Smooth muscle cell (in vitro differentiated cells): ENCODE measurements around the gene TUBGCP5. TPM values are rescaled to one million over a fixed set of nuclear protein-coding genes. Genes with fewer than 3 reads are reported as not detected.
"Not testable (repeated sequence)": the region's sequence is repeated elsewhere in the genome, so short reads cannot be mapped to it uniquely, and the experiment has no call there.

ENCODE experiments used
- DNase-seq: peaks from one replicate; lab custom pipeline; 2025; ENCODE audit not compliant: unreplicated experiment; lab: John Stamatoyannopoulos, UW
- H2AFZ ChIP-seq: fragments of 200-600 bp; sonication (generic); 2 replicates; pipeline ENCODE4 v1.6.0; 2016; ENCODE audit warnings: antibody characterized with exemption, low read depth, mild to moderate bottlenecking
- H3F3A ChIP-seq: fragments of 200-600 bp; sonication (generic); 2 replicates; pipeline ENCODE4 v1.6.0; 2017; ENCODE audit warnings: antibody characterized with exemption, low read depth
- H3K27ac ChIP-seq: fragments of 200-600 bp; sonication (generic); 2 replicates; pipeline ENCODE4 v1.5.1; 2016; ENCODE audit warnings: low read depth, mild to moderate bottlenecking
- H3K27me3 ChIP-seq: fragments of 200-600 bp; sonication (generic); 2 replicates; pipeline ENCODE4 v1.6.1; 2016; ENCODE audit warnings: low read depth, mild to moderate bottlenecking
- H3K36me3 ChIP-seq: fragments of 200-600 bp; sonication (generic); 2 replicates; pipeline ENCODE4 v1.5.1; 2016; ENCODE audit warnings: low read depth
- H3K4me1 ChIP-seq: fragments of 200-600 bp; sonication (generic); 2 replicates; pipeline ENCODE4 v1.5.1; 2016; ENCODE audit warnings: low read depth
- H3K4me2 ChIP-seq: fragments of 200-600 bp; sonication (generic); 2 replicates; pipeline ENCODE4 v1.6.0; 2016; ENCODE audit warnings: mild to moderate bottlenecking
- H3K4me3 ChIP-seq: fragments of 200-600 bp; sonication (generic); 2 replicates; pipeline ENCODE4 v1.5.1; 2016; ENCODE audit warnings: mild to moderate bottlenecking
- H3K79me2 ChIP-seq: fragments of 200-600 bp; sonication (generic); 2 replicates; pipeline ENCODE4 v1.6.0; 2016; ENCODE audit warnings: low read depth, mild to moderate bottlenecking
- H3K9ac ChIP-seq: fragments of 200-600 bp; sonication (generic); 2 replicates; pipeline ENCODE4 v1.6.0; 2016; ENCODE audit warnings: low read depth
- H3K9me3 ChIP-seq: fragments of 200-600 bp; sonication (generic); replicated peaks from 2 replicates; pipeline ENCODE4 v1.5.1; 2016; ENCODE audit warnings: low read depth
- H4K20me1 ChIP-seq: fragments of 200-600 bp; sonication (generic); 2 replicates; pipeline ENCODE4 v1.6.0; 2016; ENCODE audit warnings: low read depth
- WGBS: methylation state at CpG from one replicate; pipeline ENCODE4 v1.1.7; 2016; ENCODE audit warnings: low lambda C conversion rate; 5-methylcytosine and 5-hydroxymethylcytosine counted together
- polyA plus RNA-seq: library from polyadenylated mRNA; unstranded; fragments of >200 nt; fragmentation: Nextera tagmentation; extraction: Ambion mirVana; gene quantifications from 2 replicates; pipeline ENCODE4 v1.2.1, GENCODE V29; 2016
- total RNA-seq: library from RNA; depleted of rRNA; stranded (reverse); fragments of >200 nt; gene quantifications from 2 replicates; pipeline ENCODE4 v1.2.3, GENCODE V29; 2014
- TF ChIP-seq, protein P1 (sequence below): fragments of 200-600 bp; sonication (generic); IDR thresholded peaks from 2 replicates; pipeline ENCODE4 v1.5.1; 2017; ENCODE audit warnings: borderline replicate concordance, mild to moderate bottlenecking, antibody characterized with exemption; ENCODE audit not compliant: insufficient read depth, poor library complexity, severe bottlenecking

TUBGCP5 gene
- total and polyA plus RNA-seq, 2 experiments from 2014 or later = 7.9 to 13.9 TPM

DNA sequence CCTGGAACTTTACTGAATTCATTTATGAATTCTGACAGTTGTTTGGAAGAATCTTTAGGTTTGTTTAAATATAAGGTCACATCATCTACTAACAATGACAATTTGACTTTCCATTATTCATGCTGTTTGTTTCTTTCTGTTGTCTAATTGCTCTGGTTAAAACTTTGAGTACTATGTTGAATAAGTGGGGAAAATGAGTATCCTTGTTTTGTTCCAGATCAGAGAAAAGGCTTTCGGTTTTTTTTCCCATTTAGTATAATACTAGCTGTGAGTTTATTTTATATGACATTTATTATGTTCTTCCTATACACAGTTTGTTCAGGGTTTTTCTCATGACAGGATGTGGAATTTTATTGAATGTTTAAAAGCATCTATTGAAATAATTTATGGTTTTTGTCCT, 11.3 kb upstream of the TUBGCP5 start:
- Histone ChIP-seq H3K4me2 (no peak overlapping the region), H3K27me3 (no peaks in the 10 kb centered on the region), H3F3A (no peaks in the 10 kb centered on the region), H3K27ac (no peak overlapping the region), H3K36me3 (no peaks in the 10 kb centered on the region), H3K9ac (no peak overlapping the region), H3K9me3 (no peaks in the 10 kb centered on the region), H3K79me2 (no peaks in the 10 kb centered on the region), H3K4me1 (no peaks in the 10 kb centered on the region), H2AFZ (no peak overlapping the region), H4K20me1 (no peaks in the 10 kb centered on the region), H3K4me3 (no peak overlapping the region)
- 93% methylated on average over 1 of the region's 1 CpG for WGBS
- no peak for DNase-seq
- TF ChIP-seq, protein P1, sequence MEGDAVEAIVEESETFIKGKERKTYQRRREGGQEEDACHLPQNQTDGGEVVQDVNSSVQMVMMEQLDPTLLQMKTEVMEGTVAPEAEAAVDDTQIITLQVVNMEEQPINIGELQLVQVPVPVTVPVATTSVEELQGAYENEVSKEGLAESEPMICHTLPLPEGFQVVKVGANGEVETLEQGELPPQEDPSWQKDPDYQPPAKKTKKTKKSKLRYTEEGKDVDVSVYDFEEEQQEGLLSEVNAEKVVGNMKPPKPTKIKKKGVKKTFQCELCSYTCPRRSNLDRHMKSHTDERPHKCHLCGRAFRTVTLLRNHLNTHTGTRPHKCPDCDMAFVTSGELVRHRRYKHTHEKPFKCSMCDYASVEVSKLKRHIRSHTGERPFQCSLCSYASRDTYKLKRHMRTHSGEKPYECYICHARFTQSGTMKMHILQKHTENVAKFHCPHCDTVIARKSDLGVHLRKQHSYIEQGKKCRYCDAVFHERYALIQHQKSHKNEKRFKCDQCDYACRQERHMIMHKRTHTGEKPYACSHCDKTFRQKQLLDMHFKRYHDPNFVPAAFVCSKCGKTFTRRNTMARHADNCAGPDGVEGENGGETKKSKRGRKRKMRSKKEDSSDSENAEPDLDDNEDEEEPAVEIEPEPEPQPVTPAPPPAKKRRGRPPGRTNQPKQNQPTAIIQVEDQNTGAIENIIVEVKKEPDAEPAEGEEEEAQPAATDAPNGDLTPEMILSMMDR = no peak

DNA sequence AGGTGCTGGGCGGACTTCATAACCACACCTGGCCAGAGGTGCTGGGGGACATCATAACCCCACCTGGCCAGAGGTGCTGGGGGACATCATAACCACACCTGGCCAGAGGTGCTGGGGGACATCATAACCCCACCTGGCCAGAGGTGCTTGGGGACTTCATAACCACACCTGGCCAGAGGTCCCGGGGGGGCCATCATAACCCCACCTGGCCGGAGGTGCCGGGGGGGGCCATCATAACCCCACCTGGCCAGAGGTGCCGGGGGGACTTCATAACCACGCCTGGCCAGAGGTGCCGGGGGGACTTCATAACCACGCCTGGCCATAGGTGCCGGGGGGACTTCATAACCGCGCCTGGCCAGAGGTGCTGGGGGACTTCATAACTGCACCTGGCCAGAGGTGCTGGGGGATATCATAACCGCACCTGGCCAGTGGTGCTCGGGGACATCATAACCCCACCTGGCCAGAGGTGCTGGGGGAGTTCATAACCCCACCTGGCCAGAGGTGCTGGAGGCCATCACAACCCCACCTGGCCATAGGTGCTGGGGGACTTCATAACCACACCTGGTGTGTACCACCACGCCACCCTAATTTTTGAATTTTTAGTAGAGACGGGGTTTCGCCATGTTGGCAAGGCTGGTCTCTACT, 10.7 kb upstream of the TUBGCP5 start:
- H3K36me3 ChIP-seq = no peaks in the 10 kb centered on the region
- H3K27me3 ChIP-seq = no peaks in the 10 kb centered on the region
- H3K9ac ChIP-seq = no peak overlapping the region
- TF ChIP-seq, protein P1 = no peak
- H3K4me2 ChIP-seq = no peak overlapping the region
- no peaks in the 10 kb centered on the region for H3K4me1 ChIP-seq
- no peak overlapping the region for H2AFZ ChIP-seq
- no peak for DNase-seq
- H3K79me2 ChIP-seq = no peaks in the 10 kb centered on the region
- H4K20me1 ChIP-seq = no peaks in the 10 kb centered on the region
- no peak overlapping the region for H3K27ac ChIP-seq
- H3F3A ChIP-seq = no peaks in the 10 kb centered on the region
- H3K4me3 ChIP-seq = no peak overlapping the region
- no peaks in the 10 kb centered on the region for H3K9me3 ChIP-seq
- WGBS = 93% methylated on average over 16 of the region's 16 CpGs

DNA sequence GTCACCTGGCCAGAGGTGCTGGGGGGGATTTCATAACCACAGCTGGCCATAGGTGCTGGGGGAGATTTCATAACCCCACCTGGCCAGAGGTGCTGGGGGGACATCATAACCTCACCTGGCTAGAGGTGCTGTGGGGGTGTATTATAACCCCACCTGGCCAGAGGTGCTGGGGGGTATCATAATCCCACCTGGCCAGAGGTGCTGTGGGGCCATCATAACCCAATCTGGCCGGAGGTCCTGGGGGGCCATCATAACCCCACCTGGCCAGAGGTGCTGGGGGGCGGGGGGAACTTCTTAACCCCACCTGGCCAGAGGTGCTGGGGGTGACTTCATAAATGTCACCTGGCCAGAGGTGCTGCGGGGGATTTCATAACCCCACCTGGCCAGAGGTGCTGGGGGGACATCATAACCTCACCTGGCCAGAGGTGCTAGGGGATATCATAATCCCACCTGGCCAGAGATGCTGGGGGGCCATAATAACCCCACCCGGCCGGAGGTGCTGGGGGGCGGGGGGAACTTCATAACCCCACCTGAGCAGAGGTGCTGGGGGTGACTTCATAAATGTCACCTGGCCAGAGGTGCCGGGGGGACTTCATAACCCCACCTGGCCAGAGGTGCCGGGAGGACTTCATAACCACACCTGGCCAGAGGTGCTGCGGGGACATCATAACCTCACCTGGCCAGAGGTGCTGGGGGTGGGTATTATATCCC, 9.4 kb upstream of the TUBGCP5 start:
- not testable (repeated sequence) for H2AFZ ChIP-seq

DNA sequence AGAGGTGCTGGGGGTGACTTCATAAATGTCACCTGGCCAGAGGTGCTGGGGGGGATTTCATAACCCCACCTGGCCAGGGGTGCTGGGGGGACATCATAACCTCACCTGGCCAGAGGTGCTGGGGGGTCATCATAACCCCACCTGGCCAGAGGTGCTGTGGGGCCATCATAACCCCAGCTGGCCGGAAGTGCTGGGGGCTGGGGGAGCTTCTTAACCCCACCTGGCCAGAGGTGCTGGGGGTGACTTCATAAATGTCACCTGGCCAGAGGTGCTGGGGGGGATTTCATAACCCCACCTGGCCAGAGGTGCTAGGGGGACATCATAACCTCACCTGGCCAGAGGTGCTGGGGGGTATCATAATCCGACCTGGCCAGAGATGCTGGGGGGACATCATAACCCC, 4.6 kb upstream of the TUBGCP5 start:
- 95% methylated on average over 2 of the region's 2 CpGs for WGBS
- not testable (repeated sequence) for H3K4me2 ChIP-seq, H3K9ac ChIP-seq, H2AFZ ChIP-seq, H3F3A ChIP-seq, DNase-seq, H3K4me3 ChIP-seq, H3K4me1 ChIP-seq, H3K27ac ChIP-seq, H3K9me3 ChIP-seq, H3K79me2 ChIP-seq, H3K27me3 ChIP-seq, H4K20me1 ChIP-seq, H3K36me3 ChIP-seq

More for the DNA sequence above, 9.4 kb upstream of the TUBGCP5 start:
- 87% methylated on average over 9 of the region's 9 CpGs for WGBS
- H3K4me3 ChIP-seq, H3K9ac ChIP-seq, H4K20me1 ChIP-seq, H3K36me3 ChIP-seq, H3K27ac ChIP-seq, DNase-seq, H3K4me1 ChIP-seq, H3K79me2 ChIP-seq, H3F3A ChIP-seq, H3K27me3 ChIP-seq, H3K4me2 ChIP-seq, H3K9me3 ChIP-seq: not testable (repeated sequence)

DNA sequence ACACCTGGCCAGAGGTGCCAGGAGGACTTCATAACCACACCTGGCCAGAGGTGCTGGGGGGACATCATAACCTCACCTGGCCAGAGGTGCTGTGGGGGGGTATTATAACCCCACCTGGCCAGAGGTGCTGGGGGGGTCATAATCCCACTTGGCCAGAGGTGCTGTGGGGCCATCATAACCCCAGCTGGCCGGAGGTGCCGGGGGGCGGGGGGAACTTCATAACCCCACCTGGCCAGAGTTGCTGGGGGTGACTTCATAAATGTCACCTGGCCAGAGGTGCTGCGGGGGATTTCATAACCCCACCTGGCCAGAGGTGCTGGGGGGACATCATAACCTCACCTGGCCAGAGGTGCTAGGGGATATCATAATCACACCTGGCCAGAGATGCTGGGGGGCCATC, 4.2 kb upstream of the TUBGCP5 start:
- WGBS = 95% methylated on average over 4 of the region's 4 CpGs
- H3K79me2 ChIP-seq, H3K27me3 ChIP-seq, H3F3A ChIP-seq, H3K9ac ChIP-seq, H3K27ac ChIP-seq, H3K36me3 ChIP-seq, H2AFZ ChIP-seq, H4K20me1 ChIP-seq, H3K9me3 ChIP-seq, H3K4me2 ChIP-seq, H3K4me1 ChIP-seq, DNase-seq, H3K4me3 ChIP-seq: not testable (repeated sequence)

DNA sequence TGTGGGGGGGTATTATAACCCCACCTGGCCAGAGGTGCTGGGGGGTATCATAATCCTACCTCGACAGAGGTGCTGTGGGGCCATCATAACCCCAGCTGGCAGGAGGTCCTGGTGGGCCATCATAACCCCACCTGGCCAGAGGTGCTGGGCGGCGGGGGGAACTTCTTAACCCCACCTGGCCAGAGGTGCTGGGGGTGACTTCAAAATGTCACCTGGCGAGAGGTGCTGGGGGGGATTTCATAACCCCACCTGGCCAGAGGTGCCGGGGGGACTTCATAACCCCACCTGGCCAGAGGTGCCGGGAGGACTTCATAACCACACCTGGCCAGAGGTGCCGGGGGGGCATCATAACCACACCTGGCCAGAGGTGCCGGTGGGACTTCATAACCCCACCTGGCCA, 2.4 kb upstream of the TUBGCP5 start:
- peaks cover 13% of the 10 kb centered on the region for H3K79me2 ChIP-seq
- not testable (repeated sequence) for H3K4me3 ChIP-seq, H3K9me3 ChIP-seq, H3K9ac ChIP-seq, H3K4me2 ChIP-seq, H2AFZ ChIP-seq, H3F3A ChIP-seq, H3K27ac ChIP-seq, H4K20me1 ChIP-seq, H3K27me3 ChIP-seq, DNase-seq, H3K4me1 ChIP-seq, H3K36me3 ChIP-seq
- 97% methylated on average over 8 of the region's 8 CpGs for WGBS
